Skin of body (tissue), 2 donors: ENCODE results near the gene LBX1. TPM values are rescaled to one million over a fixed set of nuclear protein-coding genes. Genes with fewer than 3 reads are reported as not detected.
"Not testable (repeated sequence)": the region's sequence is repeated elsewhere in the genome, so short reads cannot be mapped to it uniquely, and the experiment has no call there.

Source experiments
- DNase-seq: peaks from one replicate; lab custom pipeline; 2025; lab: John Stamatoyannopoulos, UW
- total RNA-seq: library from RNA; depleted of rRNA; stranded (reverse); fragments of >200 nt; gene quantifications from one replicate; pipeline ENCODE4 v1.2.3, GENCODE V29; 2014

Gene LBX1
- total RNA-seq, 1 donor from 2014 or later = 0.20 TPM

DNA sequence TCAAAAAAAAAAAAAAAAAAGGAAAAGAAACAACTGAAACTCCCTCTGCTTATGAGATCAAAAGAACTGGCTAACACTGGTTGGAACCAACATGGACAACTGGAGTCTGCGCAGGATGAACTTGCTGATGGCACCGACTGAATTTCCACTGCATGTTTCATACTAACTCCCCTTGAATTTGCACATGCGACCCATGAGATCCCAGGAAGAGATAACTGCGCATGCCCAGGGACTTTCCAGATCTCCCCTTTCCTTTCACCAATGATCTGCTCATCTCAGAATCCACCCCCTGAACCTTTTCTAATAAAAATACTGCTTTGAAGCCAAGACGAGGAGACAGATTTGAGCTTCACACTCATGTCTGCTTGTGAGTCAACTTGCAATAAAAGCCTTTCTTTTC, 20.7 kb downstream of the LBX1 start:
- no peak for DNase-seq

DNA sequence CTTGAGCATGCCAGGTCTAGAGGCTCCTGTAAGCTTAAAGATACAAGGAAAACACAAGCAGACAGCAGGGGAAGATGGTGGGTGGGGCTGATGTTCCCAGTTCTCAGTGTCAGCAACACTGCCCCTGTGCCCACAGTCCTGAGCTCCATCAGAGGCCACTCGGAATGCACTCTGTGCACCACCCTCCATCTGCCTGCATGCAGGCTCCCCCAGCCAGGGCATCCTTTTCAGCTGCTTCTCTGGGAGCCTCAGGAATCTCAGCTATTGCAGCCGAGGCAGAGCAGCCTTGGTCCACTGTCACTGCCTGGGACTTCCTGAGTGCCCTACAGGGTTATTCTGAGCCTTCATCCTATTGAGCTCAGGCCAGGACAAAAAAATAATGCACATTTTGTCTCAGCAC, 22.2 kb downstream of the LBX1 start:
- no peak for DNase-seq

DNA sequence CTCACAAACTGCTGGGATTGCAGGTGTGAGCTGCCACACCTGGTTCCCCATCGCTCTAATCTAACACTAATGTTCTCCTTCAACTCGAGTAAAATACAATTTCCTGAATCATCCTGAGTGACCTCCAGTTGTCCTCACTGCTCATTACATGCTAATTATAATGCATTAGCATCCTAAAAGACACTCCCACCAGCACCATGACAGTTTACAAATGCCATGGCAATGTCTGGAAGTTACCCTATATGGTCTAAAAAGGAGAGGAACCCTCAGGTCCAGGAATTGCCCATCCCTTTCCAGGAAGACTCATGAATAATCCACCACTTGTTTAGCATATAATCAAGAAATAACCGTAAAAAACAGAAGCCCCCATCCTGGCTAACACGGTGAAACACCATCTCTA, 26.6 kb downstream of the LBX1 start:
- not testable (repeated sequence) for DNase-seq

DNA sequence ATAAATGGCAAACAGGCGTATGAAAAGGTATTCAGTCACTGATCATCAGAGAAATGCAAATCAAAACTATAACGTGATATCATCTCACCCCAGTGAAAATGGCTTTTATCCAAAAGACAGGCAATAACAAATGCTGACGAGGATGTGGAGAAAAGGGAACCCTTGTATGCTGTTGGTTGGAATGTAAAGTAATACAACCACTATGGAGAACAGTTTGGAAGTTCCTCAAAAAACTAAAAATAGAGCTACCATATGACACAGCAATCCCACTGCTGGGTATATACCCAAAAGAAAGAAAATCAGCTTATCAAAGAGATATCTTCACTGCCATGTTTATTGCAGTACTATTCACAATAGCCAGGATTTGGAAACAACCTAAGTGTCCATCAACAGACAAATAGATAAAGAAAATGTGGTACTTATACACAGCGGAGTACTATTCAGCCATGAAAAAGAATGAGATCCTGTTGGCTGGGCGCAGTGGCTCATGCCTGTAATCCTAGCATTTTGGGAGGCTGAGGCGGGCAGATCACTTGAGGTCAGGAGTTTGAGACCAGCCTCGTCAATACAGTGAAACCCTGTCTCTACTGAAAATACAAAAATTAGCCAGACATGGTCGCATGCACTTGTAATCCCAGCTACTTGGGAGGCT, 30.8 kb downstream of the LBX1 start:
- DNase-seq = not testable (repeated sequence)

DNA sequence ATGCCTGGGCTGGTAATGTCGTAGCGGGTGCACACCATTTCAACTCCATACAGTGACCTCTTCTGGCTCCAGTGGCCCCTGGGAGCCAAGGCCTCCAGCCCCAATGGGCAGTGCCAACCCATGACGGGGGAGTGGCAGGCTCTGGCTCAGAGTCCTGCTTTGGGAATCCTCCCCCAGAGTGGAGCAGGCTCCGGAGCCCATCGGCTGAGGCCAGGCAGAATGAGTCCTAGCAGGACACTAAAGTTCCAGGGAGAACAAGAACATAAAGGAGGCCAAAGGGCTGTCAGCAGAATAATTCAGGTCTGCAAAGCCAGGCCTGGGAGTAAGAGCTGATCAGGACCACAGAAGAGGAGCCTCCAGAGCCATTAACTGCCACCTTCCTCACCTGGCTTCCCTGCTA, 33.3 kb downstream of the LBX1 start:
- DNase-seq = no peak

DNA sequence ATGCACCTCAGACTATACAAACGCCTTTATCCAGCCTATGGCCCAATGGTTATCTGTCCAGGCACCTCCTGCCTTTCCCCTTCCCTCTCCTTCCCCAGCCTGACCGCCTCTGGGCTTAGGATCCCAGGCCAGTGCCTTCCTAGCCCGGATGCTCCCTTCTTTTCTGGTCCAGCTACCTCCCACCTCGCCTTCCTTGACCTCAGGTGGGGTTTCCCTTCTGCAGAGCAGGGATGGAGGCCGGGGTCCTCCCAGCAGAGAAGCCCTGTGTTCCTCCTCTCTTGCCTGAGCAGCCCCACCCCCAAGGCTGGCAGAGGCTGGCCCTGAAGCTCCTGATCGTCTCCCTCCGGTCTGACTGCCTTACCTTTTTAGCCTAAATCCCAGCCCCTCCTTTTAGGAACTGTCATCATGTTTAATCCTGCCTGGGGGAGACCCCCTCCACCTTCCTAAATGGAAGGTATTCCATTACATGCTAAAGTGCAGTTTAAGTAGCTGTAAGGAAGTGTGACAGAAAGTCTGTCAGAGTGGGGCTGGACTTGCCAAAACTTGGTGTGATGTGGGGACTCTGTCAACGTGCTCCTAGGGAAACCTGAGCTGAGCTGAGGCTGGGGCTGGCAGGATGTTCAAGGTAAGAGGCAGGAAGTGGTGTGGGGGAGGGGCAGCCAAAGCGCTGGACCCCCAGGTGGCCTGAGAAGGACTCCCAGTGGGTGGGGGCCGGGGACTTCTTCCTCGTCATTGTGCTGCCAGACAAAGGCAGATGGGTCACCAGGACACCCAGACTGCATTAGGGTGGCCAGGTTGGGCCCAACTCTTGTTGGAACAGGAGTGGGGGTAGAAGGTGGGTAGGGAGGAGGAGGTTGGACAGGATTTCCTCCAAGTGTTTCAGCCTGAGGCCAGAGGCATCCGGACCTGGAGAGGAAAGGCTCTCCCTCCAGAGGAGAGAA, 39.5 kb downstream of the LBX1 start:
- DNase-seq = no peak

DNA sequence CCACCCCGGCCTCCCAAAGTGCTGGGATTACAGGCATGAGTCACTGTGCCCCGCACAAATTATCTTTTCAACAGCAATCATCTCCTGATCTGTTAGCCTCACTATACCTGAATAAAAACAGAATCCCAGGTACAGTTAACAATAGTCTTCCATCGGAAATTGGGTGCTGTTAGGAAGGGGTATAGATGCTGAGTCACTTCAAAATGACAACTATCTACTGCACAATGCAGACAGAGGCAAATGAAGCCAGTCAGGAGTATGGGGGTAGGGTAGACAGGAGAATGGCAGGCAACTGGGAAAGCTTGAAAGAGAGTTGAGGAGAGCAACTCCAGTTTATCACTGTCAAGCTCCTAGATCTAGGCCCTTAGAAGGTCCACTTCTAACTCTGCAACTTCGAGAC, 40.3 kb downstream of the LBX1 start:
- no peak for DNase-seq

DNA sequence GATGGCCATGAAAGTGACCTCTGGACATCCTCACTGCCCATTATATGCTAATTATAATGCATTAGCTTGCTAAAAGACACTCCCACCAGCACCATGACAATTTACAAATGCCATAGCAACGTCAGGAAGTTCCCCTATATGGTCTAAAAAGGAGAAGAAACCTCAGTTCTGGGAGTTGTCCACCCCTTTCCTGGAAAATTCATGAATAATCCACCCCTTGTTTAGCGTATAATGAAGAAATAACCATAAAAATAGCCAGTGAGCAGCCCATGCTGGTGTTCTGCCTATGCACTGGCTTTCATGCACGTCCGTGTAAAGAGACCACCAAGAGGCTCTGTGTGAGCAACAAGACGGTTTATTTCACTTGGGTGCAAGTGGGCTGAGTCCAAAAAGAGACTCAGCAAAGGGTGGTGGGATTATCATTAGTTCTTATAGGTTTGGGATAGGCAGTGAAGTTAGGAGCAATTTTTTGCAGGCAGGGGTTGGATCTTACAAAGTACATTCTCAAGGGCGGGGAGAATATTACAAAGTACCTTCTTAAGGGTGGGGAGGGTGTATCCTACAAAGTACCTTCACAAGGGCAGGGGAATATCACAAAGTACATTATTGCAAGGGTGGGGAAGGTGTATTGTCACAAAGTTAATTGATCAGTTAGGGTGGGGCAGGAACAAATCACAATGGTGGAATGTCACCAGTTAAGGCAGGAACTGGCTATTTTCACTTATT, 45.6 kb downstream of the LBX1 start:
- no peak for DNase-seq

DNA sequence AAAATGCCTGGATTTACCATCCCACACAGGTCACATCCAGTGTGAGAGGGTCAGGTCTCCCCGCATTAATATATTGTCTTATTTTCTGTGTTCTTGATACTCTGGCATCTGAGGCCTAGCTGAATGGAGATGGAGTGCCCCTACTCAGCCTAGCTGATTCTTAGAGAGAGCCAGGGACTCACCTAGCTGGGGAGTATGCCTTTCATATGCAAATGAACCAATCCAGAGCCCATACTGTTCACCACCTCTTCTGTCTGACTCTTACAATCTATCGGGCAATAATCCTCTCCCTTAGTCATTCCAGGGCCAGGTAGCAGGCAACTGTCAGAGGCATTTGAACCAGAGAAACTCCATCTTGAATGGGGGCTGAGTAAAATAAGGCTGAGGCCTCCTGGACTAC, 46.3 kb downstream of the LBX1 start:
- no peak for DNase-seq

Other genes with a start within 250 kb of the LBX1 start
- gene MRPL43, start 242.0 kb downstream of the LBX1 start, total RNA-seq = 32.3 TPM
- 4.1 TPM for gene TWNK, start 241.9 kb downstream of the LBX1 start, total RNA-seq
- gene LZTS2, start 229.7 kb downstream of the LBX1 start, total RNA-seq = 32.7 TPM
- 1.2 TPM for gene PDZD7, start 198.3 kb downstream of the LBX1 start, total RNA-seq
- gene SFXN3, start 198.2 kb downstream of the LBX1 start, total RNA-seq = 34.4 TPM
- 17.7 TPM for gene KAZALD1, start 167.5 kb downstream of the LBX1 start, total RNA-seq
- gene TLX1, start 98.2 kb downstream of the LBX1 start, total RNA-seq = not detected
- gene BTRC, start 124.7 kb upstream of the LBX1 start, total RNA-seq = 12.1 TPM